GM19239 (cell line): ENCODE data around the gene DOHH.
"Not testable (repeated sequence)": the region's sequence is repeated elsewhere in the genome, so short reads cannot be mapped to it uniquely, and the experiment has no call there.

ENCODE experiments used
- DNase-seq: peaks from one replicate; pipeline ENCODE4 v3.0.0; 2011; ENCODE audit warnings: low spot score; ENCODE audit not compliant: insufficient read length
- FAIRE-seq: peaks from 2 replicates; lab custom pipeline; 2011; peaks lifted over from hg19 to GRCh38; lab: Jason Lieb, UNC

DOHH gene

GRCh38 chr19:3448616-3449334, 51.7 kb downstream of the DOHH start:
- DNase-seq, result no peak
- no peak for FAIRE-seq

GRCh38 chr19:3446657-3447056, 53.8 kb downstream of the DOHH start:
- not testable (repeated sequence) for FAIRE-seq, DNase-seq

GRCh38 chr19:3444695-3445234, 55.7 kb downstream of the DOHH start:
- FAIRE-seq (no peak), DNase-seq (no peak)

DNA sequence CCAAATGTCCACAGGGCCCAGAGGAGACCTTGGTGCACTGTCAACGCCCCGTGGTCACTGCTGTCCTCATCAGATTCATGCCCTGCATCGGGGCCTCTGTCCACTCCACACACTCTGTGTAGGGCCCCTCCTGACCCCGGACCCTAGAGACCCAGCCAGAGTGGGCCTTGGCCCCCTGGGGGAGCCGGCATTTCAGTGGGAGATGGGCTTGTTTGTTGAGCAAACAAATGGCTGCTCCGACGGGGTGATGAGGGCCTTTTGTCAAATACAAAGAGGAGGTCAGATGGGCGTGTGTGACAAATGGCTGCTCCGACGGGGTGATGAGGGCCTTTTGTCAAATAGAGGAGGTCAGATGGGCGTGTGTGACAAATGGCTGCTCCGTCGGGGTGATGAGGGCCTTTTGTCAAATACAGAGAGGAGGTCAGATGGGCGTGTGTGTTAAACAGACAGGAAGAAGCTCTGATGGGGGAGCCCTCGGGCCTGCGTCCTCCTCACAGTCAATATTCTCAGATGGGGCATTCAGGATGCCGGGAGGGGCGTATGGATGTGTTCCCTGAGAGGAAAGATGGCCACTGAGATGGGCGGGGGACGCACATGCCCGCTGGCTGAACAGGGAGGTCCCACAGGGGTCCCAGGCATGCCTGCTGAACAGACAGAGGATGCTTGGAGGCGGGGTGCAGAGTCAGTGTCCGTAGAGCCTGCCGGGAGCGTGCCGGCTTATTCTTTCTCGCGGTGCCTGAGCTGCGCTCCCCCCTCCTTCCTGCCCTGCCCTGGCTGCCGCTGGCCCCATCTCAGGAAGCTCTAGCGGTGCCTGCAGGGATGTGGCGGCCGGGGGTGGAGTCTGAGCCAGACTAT, 56.4 kb downstream of the DOHH start:
- no peak for DNase-seq
- no peak for FAIRE-seq

DNA sequence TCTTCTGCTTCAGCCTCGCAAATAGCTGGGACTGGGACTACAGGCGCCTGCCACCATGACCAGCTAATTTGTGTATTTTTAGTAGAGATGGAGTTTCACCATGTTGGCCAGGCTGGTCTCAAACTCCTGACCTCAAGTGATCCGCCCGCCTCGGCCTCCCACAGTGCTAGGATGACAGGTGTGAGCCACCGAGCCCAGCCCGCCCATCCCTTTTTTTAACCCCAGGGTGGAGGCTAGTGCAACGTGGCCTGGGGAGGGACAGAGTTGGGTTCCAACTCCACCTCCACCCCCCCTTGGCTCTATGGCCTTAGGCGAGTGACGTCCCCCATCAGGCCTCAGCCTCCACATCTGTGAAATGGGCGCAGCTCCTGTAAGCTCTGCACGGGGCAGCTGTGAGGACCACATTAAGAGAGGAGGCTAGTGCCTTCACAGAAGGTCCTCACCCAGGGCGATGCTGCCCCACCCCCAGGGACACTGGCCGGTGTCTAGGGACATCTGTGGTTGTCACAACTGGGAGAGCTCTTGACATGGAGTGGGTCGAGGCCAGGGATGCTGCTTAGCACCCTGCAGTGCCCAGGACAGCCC, 57.9 kb downstream of the DOHH start:
- DNase-seq (no peak), FAIRE-seq (no peak)

- no peak for FAIRE-seq
- no peak for DNase-seq
Observed at GRCh38 chr19:3441986-3442329, 58.5 kb downstream of the DOHH start.

GRCh38 chr19:3441089-3441985, 59.1 kb downstream of the DOHH start:
- DNase-seq (no peak), FAIRE-seq (no peak)
